ENCODE results near the gene SCYL1.

The SCYL1 gene

DNA sequence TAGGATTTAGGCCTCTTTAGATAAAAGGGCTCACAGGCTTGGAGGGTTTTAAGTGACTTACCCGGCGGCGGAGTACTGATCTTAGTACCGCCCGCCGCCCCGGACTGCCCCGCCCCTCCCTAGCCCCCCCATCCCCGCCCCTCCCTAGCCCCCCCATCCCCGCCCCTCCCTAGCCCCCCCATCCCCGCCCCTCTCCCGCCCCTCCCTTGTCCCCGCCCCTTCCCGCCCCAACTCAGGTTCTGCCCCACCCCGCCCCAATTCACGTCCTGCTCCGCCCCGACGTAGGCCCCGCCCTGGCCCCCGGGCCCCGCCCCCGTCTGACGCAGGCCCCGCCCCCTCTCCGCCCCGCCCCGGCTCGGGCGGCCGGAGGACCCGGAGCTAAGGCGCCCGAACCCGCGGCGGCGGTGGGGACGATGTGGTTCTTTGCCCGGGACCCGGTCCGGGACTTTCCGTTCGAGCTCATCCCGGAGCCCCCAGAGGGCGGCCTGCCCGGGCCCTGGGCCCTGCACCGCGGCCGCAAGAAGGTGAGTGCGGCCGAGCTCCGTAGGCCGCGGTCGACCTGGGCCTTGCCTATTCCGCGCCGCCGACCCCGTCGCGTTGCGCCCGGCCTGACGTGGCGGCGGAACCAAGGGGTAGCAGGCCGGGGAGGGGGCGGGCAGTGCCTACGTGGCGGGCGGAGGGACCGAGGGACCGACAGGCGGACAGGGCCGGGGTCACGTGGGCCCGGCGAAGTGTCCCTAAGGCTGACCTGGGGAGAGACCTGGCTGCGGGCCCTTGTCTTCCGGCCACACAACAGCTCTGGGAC lies at the start of gene SCYL1:
Gene SCYL1, plus strand, starts transcription at position 343 of the 805 bp plus-strand sequence. Its CDS starts 71 bp downstream, at position 414.
- peak; percentile 81 for DNase-seq

- DNase-seq: no peak
Observed at GRCh38 chr11:65476632-65477148, 48.2 kb upstream of the SCYL1 start.

- DNase-seq: peak; percentile 92
Observed at GRCh38 chr11:65477149-65477965, 47.5 kb upstream of the SCYL1 start.

DNA sequence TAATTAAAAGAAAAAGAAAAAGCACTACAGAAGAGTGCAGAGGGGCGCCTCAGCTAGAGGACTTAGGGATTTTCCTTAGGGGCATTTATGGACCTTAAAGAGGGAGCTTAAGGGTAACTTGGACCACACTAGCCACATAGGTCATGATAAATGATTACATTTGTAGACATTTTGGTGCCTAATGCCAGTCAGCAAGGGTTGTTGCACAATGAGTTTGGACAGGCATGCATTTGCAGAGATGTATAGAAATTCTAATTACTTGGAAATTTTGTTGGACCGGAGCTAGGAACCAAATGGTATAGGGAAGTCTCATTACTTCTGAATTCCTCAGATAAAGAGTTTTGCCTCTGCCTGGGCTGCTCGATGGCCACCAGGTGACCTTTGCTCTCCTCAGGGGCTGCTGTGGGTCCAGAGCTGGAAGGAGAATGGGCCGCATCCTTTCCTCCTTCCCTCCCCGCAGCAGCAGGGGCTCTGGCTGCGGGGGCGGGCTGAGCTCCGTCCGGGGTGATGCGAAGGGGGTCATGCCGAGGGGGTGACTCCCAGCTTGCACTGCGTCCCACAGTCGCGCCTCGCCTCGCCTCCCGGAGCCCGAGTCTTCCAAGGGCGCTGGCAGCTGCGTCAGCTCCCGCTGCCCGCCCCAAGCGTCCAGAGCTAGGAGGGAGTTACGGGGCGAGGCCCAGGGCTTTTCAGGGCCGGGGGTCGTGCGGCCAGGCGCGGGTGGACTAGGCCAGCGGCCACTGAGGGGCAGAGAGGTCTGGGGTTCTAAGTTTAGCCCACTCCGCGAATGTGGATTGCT lies 46.3 kb upstream of the SCYL1 start:
- no peak for DNase-seq

DNA sequence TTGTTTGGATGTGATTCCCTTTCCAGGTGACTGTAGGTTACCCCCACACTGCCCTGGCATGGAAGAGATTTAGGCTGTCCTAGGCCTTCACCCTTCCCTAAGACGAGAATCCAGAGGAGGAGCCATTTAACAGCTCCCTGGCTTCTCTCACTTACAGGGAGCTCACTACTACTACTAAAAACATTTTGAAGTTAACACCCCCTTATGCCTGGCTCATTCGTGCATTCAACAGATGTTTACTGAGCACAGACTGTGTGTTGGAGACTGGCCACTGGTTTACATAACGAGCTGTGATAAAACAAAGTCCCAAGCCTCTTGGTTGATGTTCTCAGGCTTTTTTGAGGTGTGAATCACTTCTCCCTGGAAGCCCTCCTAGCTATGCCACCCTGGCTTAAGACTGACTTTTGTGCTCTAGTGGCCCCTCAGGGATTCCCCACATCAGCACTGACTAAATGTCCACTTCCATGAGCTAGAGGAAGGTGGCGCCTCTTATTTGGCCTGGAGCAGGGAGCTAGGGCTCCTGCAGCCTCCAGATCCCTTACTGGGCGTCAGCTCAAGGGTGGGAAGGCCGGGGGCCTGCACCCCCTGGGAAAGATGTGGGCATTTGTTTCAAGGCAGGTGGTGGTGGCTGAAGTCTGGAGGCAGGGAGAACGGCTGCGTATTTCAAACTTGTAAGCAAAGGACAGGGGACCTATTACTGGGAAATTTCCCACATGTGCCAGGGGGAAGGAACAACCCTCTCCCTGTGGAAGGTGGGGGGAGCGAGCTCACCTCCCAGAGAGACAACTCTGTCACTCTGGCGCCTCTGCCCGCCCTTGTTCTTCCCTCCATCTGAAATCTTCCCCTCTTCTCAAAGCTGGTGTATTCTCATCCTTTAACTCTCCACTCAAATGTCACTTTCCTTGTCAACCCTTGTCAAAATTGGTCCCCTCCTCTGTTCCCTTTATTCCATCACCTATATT lies 45.4 kb upstream of the SCYL1 start:
- no peak for DNase-seq

- DNase-seq: no peak
Observed at GRCh38 chr11:65482306-65482850, 42.5 kb upstream of the SCYL1 start.

- no peak for DNase-seq
Observed at GRCh38 chr11:65485920-65486219, 39.0 kb upstream of the SCYL1 start.

GRCh38 chr11:65486570-65487466 lies 38.1 kb upstream of the SCYL1 start:
- DNase-seq: no peak

DNA sequence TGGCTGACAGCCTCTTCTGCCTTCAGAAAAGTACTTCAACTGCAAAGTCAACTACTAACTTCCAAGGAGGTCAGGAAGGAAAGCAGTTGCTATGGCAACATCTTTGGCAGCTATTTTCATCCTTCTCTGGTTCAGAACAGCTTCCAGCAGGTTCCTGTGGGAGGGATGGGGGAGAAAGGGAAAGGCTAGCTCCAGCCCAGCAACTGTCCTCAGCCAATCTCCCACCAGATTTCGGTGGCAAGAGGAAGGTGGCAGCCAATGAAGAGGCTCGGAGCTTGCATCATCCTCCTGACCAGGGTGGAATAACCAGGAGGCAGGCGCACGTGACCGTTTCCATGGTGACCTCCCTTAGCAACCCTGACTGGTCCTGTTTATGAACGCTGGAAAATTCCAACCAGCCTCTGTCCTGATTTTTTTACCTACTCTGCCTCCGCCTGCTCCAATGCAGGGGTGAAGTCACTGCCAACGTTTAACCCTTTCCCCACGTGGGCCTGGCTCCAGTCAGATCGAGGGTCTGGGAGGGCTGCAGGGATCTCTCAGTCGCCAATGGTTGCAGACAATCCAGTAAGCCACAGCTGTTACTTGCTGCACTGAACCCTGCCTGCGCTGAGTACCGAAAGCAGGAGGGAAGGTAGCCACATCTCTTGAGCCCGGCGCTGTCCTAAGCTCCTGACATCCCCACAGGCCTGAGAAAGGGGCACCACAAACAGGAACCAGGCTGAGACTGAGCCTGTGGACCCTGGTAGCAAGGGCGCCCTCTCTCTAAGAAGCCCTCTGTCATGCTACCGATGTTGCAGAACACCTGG lies 37.2 kb upstream of the SCYL1 start:
- no peak for DNase-seq

- no peak for DNase-seq
Observed at GRCh38 chr11:65488273-65489034, 36.4 kb upstream of the SCYL1 start.

GRCh38 chr11:65489035-65489705 lies 35.7 kb upstream of the SCYL1 start:
- DNase-seq: no peak

DNA sequence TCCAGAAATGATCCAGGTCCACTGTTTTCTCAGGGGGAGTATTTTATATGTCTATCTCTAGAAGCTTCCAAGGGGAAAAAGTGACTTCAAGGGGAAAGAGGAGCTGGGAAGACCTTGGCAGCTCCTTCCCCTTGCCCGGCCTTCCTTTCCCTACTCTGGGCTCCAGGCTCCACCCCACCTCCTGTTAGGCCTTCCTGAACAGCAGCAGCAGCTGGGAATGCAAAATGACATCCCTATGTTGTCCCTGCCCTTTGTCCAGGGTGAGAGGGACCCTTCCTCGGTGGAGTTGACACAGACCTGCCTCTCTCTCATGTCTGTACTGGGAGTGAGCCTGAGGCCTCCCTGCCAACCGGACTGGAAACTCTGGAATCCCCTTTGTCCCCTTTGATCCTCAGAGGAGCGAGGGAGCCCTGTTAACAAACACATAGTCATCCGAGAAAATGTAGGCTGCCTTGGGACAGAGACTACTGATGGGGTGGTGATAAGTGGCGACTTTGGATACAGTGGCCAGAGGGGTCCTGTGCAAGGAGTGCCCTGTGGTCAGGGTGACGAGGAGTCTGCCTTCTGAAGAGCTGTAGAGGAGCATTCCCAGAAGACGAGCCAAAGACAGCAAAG lies 35.1 kb upstream of the SCYL1 start:
- DNase-seq: no peak

DNA sequence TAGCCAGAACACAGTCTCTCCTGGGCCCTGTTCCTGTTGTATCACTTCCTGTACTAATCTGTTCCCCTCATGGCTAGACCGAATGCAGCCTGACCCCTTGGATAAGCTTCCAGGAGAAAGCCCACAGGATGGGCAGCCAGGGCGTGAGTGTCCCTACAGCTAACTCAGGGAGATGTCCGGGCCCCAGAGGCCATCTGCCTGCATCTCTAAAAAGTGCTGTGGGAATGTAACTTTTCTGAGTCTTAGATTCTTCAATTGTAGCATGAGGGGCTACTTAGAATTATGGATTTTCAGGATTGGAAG lies 33.8 kb upstream of the SCYL1 start:
- DNase-seq: no peak

- no peak for DNase-seq
Observed at GRCh38 chr11:65491614-65492386, 33.1 kb upstream of the SCYL1 start.

GRCh38 chr11:65492387-65492636 lies 32.6 kb upstream of the SCYL1 start:
- no peak for DNase-seq

DNA sequence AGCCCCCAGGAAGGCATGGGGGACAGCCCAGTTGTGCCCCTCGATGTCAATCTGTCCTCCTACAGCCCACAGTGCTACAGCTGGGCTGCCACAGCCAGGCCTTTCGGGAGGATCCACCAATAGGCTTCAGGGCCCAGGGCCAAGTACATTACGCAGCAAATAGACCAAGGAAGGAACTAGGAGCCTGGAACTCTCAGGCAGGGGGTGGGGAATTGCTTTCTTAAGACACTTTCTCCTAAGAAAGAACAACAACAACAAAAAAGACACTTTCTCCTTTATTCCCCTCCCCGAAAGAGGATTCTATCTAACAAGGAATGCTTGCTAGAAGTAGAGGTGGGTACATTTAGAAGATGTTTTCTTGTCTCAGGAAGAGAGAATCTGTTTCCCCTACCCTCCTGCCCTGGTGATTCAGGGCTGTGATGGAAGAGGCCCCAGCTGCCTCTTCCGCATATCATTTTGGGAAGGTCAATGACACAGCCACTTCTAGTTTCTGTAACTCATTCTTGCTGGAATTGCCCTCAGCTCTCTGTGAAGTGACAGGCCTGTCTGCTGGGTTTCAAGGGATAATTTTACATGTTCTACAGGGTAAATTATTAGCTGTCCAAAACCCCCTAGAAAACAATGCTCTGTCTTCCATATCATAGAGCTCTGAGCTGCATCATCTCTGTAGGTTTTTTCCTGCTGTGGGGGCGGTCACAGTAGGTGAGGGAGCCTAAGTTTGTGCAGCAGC lies 32.1 kb upstream of the SCYL1 start:
- no peak for DNase-seq
